ENCODE data around the gene ANKRD18B.
"Not testable (repeated sequence)": the region's sequence is repeated elsewhere in the genome, so short reads cannot be mapped to it uniquely, and the experiment has no call there.

DNA sequence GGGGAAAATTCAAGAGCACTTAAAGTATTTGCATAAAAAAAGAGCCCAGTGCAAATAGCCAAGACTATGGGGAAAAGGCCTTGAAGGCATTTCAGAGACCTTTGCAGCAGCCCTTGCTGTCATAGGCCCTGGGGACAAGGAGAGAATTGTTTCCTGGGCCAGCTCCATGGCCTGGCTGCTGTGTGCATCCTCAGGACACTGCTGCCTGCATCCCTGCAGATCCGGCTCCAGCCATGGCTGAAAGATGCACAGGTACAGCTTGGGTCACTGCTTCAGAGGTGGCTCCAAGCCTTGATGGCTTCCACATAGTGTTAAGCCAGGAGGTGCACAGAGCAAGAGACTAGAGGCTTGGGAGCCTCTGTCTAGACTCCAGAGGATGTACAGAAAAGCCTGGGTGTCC, 55.9 kb downstream of the ANKRD18B start:
- TF ChIP-seq, protein P1, sequence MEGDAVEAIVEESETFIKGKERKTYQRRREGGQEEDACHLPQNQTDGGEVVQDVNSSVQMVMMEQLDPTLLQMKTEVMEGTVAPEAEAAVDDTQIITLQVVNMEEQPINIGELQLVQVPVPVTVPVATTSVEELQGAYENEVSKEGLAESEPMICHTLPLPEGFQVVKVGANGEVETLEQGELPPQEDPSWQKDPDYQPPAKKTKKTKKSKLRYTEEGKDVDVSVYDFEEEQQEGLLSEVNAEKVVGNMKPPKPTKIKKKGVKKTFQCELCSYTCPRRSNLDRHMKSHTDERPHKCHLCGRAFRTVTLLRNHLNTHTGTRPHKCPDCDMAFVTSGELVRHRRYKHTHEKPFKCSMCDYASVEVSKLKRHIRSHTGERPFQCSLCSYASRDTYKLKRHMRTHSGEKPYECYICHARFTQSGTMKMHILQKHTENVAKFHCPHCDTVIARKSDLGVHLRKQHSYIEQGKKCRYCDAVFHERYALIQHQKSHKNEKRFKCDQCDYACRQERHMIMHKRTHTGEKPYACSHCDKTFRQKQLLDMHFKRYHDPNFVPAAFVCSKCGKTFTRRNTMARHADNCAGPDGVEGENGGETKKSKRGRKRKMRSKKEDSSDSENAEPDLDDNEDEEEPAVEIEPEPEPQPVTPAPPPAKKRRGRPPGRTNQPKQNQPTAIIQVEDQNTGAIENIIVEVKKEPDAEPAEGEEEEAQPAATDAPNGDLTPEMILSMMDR (IDR thresholded peaks at IDR 0.05), result not testable (repeated sequence)
- TF ChIP-seq POLR2A (IDR thresholded peaks at IDR 0.05), result not testable (repeated sequence)
